Measurements from ENCODE around the gene MAPK12.
"Not testable (repeated sequence)": the region's sequence is repeated elsewhere in the genome, so short reads cannot be mapped to it uniquely, and the experiment has no call there.

GRCh38 chr22:50273781-50274180 lies 12.3 kb upstream of the MAPK12 start:
- TF ChIP-seq POLR2A (IDR thresholded peaks at IDR 0.05); CTCF (IDR thresholded peaks at IDR 0.05 in 8 of 11, conservative IDR thresholded peaks at IDR 0.05 in 3 of 11): not testable (repeated sequence)
- peak in 1 of 3 donors; percentile 2 for TF ChIP-seq POLR2AphosphoS5 (IDR thresholded peaks at IDR 0.05)
